ENCODE measurements around the gene NR5A2. TPM values are rescaled to one million over a fixed set of nuclear protein-coding genes. Genes with fewer than 3 reads are reported as not detected.
A peak's percentile ranks its signal among the peaks of the same experiment; 100 is the strongest.

Gene NR5A2
- total and polyA plus RNA-seq, 5 donors: 0.32 to 0.58 (median 0.52) TPM

- no peaks in the 10 kb centered on the region for H3K9me3 ChIP-seq (ENCODE audit: control insufficient read depth, low read length)
- H3K4me3 ChIP-seq (ENCODE audit: low read length): no peak overlapping the region
- no peaks in the 10 kb centered on the region for H3K4me1 ChIP-seq (ENCODE audit: control insufficient read depth, insufficient read depth, low read length)
- intact Hi-C loops (cut with DNase I): no loop called here
- H3K27ac ChIP-seq (ENCODE audit: low read length): no peak overlapping the region
- H3K27me3 ChIP-seq (ENCODE audit: control insufficient read depth, insufficient read depth): peaks cover 4% of the 10 kb centered on the region
- WGBS: 81% methylated on average over 4 of the region's 4 CpGs
- no peak for ATAC-seq
- no peak for DNase-seq
Measured at GRCh38 chr1:200022239-200022804, 5.2 kb upstream of the NR5A2 start.

GRCh38 chr1:200028586-200029034 lies 1.1 kb downstream of the NR5A2 start:
- Histone ChIP-seq H3K9me3 (ENCODE audit: control insufficient read depth, low read length) (no peaks in the 10 kb centered on the region), H3K4me3 (ENCODE audit: low read length) (peak overlapping the region; percentile 79), H3K4me1 (ENCODE audit: control insufficient read depth, insufficient read depth, low read length) (no peaks in the 10 kb centered on the region), H3K27ac (ENCODE audit: low read length) (no peak overlapping the region), H3K27me3 (ENCODE audit: control insufficient read depth, insufficient read depth) (no peaks in the 10 kb centered on the region)
- no peak for DNase-seq
- WGBS: 11% methylated on average over 2 of the region's 2 CpGs
- intact Hi-C loops (cut with DNase I): no loop called here
- ATAC-seq: no peak

GRCh38 chr1:200029035-200029821 lies 1.7 kb downstream of the NR5A2 start:
- H3K27ac ChIP-seq (ENCODE audit: low read length): no peak overlapping the region

GRCh38 chr1:200029822-200030152 lies 2.3 kb downstream of the NR5A2 start:
- DNase-seq (no peak), ATAC-seq (peak; percentile 11 to 17)
- Histone ChIP-seq H3K9me3 (ENCODE audit: control insufficient read depth, low read length) (no peaks in the 10 kb centered on the region), H3K27ac (ENCODE audit: low read length) (no peak overlapping the region), H3K27me3 (ENCODE audit: control insufficient read depth, insufficient read depth) (no peaks in the 10 kb centered on the region), H3K4me3 (ENCODE audit: low read length) (no peak overlapping the region), H3K4me1 (ENCODE audit: control insufficient read depth, insufficient read depth, low read length) (no peaks in the 10 kb centered on the region)
- intact Hi-C loops (cut with DNase I): no loop called here
- WGBS: 20% methylated on average over 13 of the region's 13 CpGs

More at GRCh38 chr1:200029035-200029821, 1.7 kb downstream of the NR5A2 start:
- H3K9me3 ChIP-seq (ENCODE audit: control insufficient read depth, low read length): no peaks in the 10 kb centered on the region
- peak overlapping the region; percentile 79 for H3K4me3 ChIP-seq (ENCODE audit: low read length)
- 2% methylated on average over 65 of the region's 65 CpGs for WGBS
- no peaks in the 10 kb centered on the region for H3K27me3 ChIP-seq (ENCODE audit: control insufficient read depth, insufficient read depth)
- ATAC-seq: peak; percentile 72 to 91
- no peaks in the 10 kb centered on the region for H3K4me1 ChIP-seq (ENCODE audit: control insufficient read depth, insufficient read depth, low read length)
- intact Hi-C loops (cut with DNase I): no loop called here
- peak in 2 of 3 donors; percentile 52 to 58 for DNase-seq

GRCh38 chr1:200030791-200031190 lies 3.3 kb downstream of the NR5A2 start:
- no peaks in the 10 kb centered on the region for H3K9me3 ChIP-seq (ENCODE audit: control insufficient read depth, low read length)
- no peak overlapping the region for H3K27ac ChIP-seq (ENCODE audit: low read length)
- H3K27me3 ChIP-seq (ENCODE audit: control insufficient read depth, insufficient read depth): no peaks in the 10 kb centered on the region
- 59% methylated on average over 4 of the region's 4 CpGs for WGBS
- intact Hi-C loops (cut with DNase I): no loop called here
- no peak for ATAC-seq
- H3K4me3 ChIP-seq (ENCODE audit: low read length): no peak overlapping the region
- DNase-seq: no peak
- H3K4me1 ChIP-seq (ENCODE audit: control insufficient read depth, insufficient read depth, low read length): no peaks in the 10 kb centered on the region

- no peak for DNase-seq
- Histone ChIP-seq H3K27ac (ENCODE audit: low read length) (no peak overlapping the region), H3K27me3 (ENCODE audit: control insufficient read depth, insufficient read depth) (no peaks in the 10 kb centered on the region), H3K4me1 (ENCODE audit: control insufficient read depth, insufficient read depth, low read length) (no peaks in the 10 kb centered on the region), H3K4me3 (ENCODE audit: low read length) (no peak overlapping the region), H3K9me3 (ENCODE audit: control insufficient read depth, low read length) (no peaks in the 10 kb centered on the region)
- ATAC-seq: peak in 1 of 2 donors; percentile 20
- WGBS: 35% methylated on average over 23 of the region's 23 CpGs
- intact Hi-C loops (cut with DNase I): no loop called here
Measured at GRCh38 chr1:200033511-200034261, 6.2 kb downstream of the NR5A2 start.

- H3K9me3 ChIP-seq (ENCODE audit: control insufficient read depth, low read length): no peaks in the 10 kb centered on the region
- no peak overlapping the region for H3K27ac ChIP-seq (ENCODE audit: low read length)
- ATAC-seq: no peak
- intact Hi-C loops (cut with DNase I): no loop called here
- DNase-seq: no peak
- H3K4me1 ChIP-seq (ENCODE audit: control insufficient read depth, insufficient read depth, low read length): no peaks in the 10 kb centered on the region
- peak overlapping the region; percentile 16 for H3K4me3 ChIP-seq (ENCODE audit: low read length)
- no peaks in the 10 kb centered on the region for H3K27me3 ChIP-seq (ENCODE audit: control insufficient read depth, insufficient read depth)
- WGBS: 25% methylated on average over 7 of the region's 7 CpGs
Measured at GRCh38 chr1:200034262-200034557, 6.7 kb downstream of the NR5A2 start.

- Histone ChIP-seq H3K27me3 (ENCODE audit: control insufficient read depth, insufficient read depth) (no peaks in the 10 kb centered on the region), H3K9me3 (ENCODE audit: control insufficient read depth, low read length) (no peaks in the 10 kb centered on the region), H3K4me3 (ENCODE audit: low read length) (peak overlapping the region; percentile 16), H3K4me1 (ENCODE audit: control insufficient read depth, insufficient read depth, low read length) (no peaks in the 10 kb centered on the region), H3K27ac (ENCODE audit: low read length) (no peak overlapping the region)
- no peak for ATAC-seq
- intact Hi-C loops (cut with DNase I): no loop called here
- WGBS: 5% methylated on average over 25 of the region's 25 CpGs
- no peak for DNase-seq
Measured at GRCh38 chr1:200034761-200035396, 7.4 kb downstream of the NR5A2 start.

- Histone ChIP-seq H3K4me1 (ENCODE audit: control insufficient read depth, insufficient read depth, low read length) (no peaks in the 10 kb centered on the region), H3K4me3 (ENCODE audit: low read length) (no peak overlapping the region), H3K27me3 (ENCODE audit: control insufficient read depth, insufficient read depth) (no peaks in the 10 kb centered on the region), H3K9me3 (ENCODE audit: control insufficient read depth, low read length) (no peaks in the 10 kb centered on the region), H3K27ac (ENCODE audit: low read length) (no peak overlapping the region)
- DNase-seq: no peak
- ATAC-seq: no peak
- 3% methylated on average over 36 of the region's 36 CpGs for WGBS
- intact Hi-C loops (cut with DNase I): no loop called here
Measured at GRCh38 chr1:200035397-200035955, 8.0 kb downstream of the NR5A2 start.

GRCh38 chr1:200035956-200036618 lies 8.6 kb downstream of the NR5A2 start:
- Histone ChIP-seq H3K4me3 (ENCODE audit: low read length) (no peak overlapping the region), H3K27ac (ENCODE audit: low read length) (no peak overlapping the region), H3K27me3 (ENCODE audit: control insufficient read depth, insufficient read depth) (no peaks in the 10 kb centered on the region), H3K9me3 (ENCODE audit: control insufficient read depth, low read length) (no peaks in the 10 kb centered on the region), H3K4me1 (ENCODE audit: control insufficient read depth, insufficient read depth, low read length) (no peaks in the 10 kb centered on the region)
- WGBS: 14% methylated on average over 27 of the region's 27 CpGs
- DNase-seq (no peak), ATAC-seq (no peak)
- intact Hi-C loops (cut with DNase I): no loop called here

All from right cardiac atrium (tissue), 5 donors.